ENCODE data around the gene ENTR1.

ENTR1 gene, protein sequence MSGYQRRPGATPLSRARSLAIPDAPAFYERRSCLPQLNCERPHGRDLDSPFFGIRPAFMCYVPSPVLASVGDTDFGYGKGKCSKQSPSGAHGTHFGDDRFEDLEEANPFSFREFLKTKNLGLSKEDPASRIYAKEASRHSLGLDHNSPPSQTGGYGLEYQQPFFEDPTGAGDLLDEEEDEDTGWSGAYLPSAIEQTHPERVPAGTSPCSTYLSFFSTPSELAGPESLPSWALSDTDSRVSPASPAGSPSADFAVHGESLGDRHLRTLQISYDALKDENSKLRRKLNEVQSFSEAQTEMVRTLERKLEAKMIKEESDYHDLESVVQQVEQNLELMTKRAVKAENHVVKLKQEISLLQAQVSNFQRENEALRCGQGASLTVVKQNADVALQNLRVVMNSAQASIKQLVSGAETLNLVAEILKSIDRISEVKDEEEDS

DNA sequence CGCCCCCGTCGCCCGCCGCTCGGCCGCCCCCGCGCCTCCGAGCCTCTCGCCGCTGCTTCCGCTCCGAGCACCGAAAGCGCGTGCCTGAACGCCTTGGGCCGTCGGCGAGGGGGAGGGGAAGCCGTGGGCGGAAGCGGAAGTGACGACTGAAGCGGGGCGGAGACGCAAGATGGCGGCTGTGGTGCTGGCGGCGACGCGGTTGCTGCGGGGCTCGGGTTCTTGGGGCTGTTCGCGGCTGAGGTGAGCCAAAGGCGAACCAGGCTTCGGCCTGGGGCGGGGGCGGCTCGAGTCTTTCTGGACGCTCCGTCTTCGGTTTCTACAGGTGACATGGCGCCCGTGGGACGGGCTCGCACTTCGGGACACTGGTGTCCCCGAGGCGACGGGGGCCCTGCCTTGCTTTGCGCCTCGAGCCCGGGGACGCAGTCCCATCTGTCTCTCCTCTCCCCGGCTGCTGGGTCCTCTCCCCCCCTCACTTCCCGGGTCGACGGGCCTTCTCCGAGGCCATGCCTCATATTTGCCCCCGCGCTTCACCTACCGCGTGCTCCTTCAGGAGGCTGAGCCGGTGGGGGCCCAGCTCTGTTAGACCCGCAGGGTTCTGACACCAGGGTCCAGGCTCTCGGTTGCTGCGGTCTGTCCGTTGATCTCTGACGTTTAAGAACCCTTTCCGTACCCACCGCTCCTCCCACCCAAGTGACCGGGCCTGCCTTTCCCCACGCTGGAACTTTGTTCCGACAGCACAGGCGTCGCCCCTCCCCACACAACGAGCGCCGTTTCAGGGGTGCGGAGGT, at the start of gene ENTR1, which contains the start of gene PMPCA:
Gene ENTR1, minus strand, starts transcription at position 115 of the 788 bp plus-strand sequence. CDS start 217 bp downstream, outside the sequence.
Gene PMPCA, plus strand, starts transcription at position 159 of the 788 bp plus-strand sequence. Its CDS starts 11 bp downstream, at position 170.
- DNase-seq = peak; percentile 91

- no peak for DNase-seq
Observed at GRCh38 chr9:136459425-136459824, 49.0 kb upstream of the ENTR1 start.

DNA sequence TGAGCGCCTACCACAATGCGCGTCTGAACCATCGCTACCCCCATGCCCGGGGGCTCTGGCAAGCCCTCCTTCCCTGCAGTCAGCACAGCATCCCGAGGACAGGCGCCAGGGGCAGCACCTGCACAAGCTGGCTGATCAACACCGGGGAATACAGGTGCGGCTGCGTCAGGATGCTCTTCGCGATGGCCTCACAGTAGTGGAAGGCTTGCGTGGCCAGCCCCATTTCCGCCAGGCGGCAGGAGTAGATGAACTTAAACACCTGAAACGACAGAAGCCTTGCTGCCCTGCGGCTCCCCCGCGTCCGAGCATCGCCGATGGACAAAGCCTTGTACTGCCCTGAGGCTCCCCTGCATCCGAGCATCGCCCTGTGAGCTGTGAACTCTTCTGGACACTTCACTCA, 46.9 kb upstream of the ENTR1 start:
- no peak for DNase-seq

- DNase-seq = no peak
Observed at GRCh38 chr9:136456258-136456657, 45.8 kb upstream of the ENTR1 start.

DNA sequence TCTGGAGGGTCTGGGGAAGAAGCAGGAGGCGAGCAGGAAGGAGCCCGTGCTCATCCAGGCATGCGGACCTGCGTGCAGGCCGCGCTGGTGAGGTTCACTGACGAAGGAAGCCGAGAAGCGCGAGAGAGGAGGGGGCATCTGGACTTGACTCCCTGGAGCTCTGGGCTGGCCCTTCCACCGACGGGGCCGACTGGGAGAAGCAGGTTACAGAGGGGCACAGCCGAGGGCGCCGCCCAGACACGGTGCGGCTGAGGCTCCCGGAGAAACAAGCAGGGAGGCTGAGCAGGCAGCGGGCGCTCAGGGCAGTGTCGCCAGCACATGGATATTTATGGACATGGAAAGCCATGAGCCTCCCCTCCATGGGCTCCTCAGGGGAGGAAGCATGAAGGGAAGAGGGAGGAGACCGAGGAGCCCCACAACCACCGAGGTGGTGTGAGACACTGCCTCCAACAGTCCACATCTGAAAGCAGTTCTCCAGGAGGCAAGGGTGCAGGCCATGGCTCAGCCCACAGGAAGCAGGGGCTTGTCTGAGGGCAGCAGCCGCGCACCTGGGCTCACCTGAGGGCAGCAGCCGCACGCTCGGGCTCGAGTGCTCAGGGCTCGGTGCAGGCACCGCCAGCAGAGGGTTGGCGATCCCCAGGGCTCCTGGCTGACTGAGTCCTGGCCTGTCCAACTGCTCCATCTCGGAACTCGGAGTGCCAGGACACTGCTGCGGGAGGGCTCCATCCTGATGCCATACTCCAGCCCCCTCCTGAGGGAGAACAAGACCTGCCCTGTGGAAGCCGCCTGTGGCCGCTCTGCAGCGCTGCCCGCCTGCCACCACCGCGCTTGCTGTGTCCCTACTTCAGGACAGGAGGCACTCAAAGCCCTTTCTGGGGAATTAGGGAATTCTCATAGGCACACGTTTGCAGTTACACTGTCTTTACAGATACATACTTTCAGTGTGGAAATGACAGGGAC, 44.9 kb upstream of the ENTR1 start:
- no peak for DNase-seq

GRCh38 chr9:136454026-136454796, 43.8 kb upstream of the ENTR1 start:
- DNase-seq = no peak

GRCh38 chr9:136453326-136453725, 42.9 kb upstream of the ENTR1 start:
- DNase-seq = no peak

- no peak for DNase-seq
Observed at GRCh38 chr9:136451221-136451877, 40.9 kb upstream of the ENTR1 start.

GRCh38 chr9:136448655-136449054, 38.2 kb upstream of the ENTR1 start:
- no peak for DNase-seq

DNA sequence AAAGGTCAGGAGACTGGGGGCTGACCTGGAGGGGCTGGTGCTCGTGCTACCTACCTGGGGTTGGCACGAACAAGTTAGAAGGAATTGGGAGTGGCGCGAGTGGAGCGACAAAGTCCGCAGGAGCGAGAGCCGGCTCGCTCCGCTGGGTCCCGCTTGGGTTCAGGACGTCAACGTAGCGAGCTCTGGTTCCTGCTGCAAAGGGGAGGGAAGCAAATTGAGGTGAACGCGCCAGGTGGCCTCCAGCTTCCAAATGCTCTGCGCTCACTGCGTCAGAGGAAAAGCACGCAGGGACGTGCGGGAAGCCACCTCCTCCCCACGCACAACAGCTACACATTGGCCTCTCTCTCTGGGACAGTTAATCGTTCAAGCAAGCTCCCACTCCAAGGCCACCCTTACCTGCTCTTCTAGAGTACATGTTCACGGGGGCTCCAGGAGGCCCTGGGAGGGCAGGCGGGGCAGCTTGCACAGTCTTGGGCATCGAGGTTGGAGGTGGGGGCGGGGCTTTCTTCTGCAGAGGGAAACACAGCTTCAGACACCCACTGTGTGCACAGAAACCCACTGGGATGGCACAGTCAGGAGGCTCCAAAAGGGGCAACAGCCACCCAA, 36.9 kb upstream of the ENTR1 start:
- DNase-seq = no peak

GRCh38 chr9:136445799-136446198, 35.4 kb upstream of the ENTR1 start:
- DNase-seq = no peak

DNA sequence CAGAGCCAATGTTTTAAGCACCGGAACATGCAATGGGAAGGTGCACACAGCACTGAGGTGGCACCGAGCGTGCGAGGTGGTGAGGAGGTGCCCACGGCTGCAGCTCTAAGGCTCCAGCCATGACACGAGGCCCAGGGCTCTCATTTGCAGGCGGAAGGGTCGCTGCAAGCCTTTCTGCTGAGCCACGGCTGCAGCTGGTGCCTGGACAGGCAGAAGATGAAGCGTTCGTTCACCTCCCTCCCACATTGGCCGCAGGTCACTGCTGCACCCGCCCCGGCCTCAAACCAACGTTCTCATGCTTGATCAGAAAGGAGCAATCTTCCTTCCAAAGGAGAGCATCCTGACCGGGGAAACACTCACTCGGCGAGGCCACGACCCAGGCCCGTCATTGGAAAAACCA, 33.7 kb upstream of the ENTR1 start:
- no peak for DNase-seq

DNA sequence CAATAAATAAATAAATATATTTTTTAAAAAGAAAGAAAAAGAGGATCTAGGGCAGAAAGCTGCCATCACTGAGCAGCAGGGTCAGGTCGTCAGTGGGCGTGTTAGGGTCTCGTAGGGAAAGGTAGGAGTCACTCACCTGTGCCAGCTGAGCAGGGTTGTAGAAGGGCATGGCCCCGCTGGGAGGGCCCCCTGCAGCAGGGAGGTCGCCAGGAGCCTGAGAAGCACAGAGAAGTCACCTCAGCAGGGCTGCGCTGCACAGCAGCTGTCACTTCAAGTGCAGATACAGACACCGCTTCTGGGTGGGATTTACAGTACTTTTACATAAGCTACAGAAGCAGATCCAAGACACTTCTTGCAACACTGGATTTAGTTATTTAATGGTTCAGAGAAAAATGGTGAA, 33.3 kb upstream of the ENTR1 start:
- DNase-seq = no peak

- DNase-seq = no peak
Observed at GRCh38 chr9:136443087-136443486, 32.7 kb upstream of the ENTR1 start.

- no peak for DNase-seq
Observed at GRCh38 chr9:136442265-136442664, 31.9 kb upstream of the ENTR1 start.

GRCh38 chr9:136441681-136442245, 31.3 kb upstream of the ENTR1 start:
- no peak for DNase-seq

DNA sequence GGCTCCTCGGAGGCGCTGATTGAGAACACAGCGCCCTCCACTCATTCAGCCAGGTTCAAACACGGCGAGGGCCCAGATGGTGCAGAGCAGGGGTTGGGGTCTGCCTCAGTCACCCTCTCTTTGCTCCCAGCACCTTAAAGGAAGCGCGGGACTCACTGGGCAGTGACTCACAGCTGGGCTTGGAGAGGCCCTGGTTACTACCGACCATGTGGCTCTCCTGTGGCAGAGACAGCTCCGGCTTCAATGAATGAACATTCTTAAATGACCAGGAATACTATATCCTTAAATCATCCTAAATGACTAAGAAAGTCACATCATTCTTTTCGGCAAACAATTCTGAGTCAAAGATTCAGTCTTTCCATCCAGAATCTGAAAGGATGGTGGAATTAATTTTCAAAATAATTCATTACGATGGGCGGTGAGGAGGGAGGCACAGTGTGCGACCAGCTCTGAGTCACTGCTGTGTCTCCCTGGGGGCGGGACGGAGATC, 30.8 kb upstream of the ENTR1 start:
- DNase-seq = no peak

DNA sequence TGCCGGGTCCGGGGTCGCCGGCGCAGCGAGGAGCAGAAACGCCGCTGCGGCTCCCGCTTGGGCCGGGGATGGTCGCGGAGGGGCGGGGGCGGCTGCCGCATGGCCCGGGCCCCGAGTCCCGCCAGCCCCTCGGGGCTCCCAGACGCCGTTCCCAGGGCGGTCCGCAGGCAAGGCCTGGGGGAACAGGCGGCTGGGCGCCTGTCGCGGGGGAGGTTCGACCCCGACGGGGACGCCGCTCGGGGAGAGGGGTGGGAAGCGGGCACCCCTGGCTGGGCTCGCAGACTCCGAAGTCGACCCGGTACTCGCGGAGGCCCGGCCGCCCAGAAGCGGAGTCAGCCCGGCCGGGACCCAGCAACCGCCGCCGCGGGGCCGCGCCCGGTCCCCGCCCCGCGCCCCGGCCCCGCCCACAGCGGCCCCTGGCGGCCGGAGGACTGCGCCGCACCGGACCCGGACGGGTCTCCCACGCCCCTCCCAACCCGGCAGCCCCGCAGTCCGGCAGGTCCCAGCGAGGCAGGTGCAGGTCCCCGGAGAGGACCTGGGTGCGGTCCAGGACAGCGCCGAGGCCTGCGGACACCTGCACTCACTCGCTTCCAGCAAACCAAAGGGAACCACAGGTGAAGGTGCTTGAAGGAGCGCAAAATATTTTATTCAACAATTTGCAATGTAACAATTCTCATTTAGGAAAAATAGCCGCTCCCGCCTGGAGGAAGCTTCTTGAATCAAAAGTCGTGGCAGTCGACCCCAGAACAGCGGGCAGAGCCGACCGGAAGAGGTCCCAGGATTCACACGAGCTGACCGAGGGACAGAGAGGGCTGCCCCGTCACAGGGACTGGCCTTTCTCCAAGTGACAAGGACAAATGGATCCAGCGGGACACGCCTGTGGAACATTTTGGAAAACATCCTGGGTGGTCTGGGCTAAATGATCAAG, 29.3 kb upstream of the ENTR1 start, which contains the start of gene INPP5E:
Gene INPP5E, minus strand, starts transcription at position 365 of the 928 bp plus-strand sequence. CDS start 426 bp downstream, outside the sequence.
- DNase-seq = peak; percentile 76
